Measurements from ENCODE around the gene TRIM33. TPM values are rescaled to one million over a fixed set of nuclear protein-coding genes. Genes with fewer than 3 reads are reported as not detected.

TRIM33 gene
- total and polyA plus RNA-seq, 2 donors (not counting 3 experiments of a cell fraction or from before 2014, with no cell fraction given), result 10.3 to 29.1 TPM

DNA sequence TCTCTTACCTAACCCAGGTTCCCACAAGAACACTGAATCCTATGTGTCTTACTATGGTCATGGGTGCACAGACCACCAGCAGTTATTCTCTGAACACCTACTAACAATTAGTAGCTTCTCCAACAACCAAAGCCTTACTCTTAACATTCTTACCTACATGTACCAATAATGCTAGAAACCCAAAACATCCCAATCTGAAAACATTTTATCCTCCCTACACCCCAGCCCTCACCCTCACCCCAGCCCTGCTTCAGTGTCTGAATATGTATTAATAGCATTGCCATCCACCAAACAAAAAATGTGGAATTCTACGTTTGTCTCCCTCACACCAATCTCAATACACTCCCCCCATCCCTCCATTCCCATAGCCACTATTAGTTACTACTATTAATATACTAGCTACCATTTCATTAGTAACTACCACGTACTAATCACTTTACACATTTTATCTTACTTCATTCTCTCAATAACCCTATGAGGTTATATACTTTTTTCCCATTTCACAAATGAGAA, 2.6 kb downstream of the TRIM33 start:
- Histone ChIP-seq H3K4me1 (ENCODE audit: control insufficient read depth, extremely low read depth, insufficient read depth, low read length) (peaks cover 21% of the 10 kb centered on the region), H2AFZ (ENCODE audit: low read depth, low read length) (no peak overlapping the region), H3K36me3 (ENCODE audit: control insufficient read depth in 2 of 2, extremely low read depth in 1 of 2, insufficient read depth in 2 of 2, low read length in 2 of 2) (peaks cover 0 to 3% of the 10 kb centered on the region in 2 experiments), H4K20me1 (replicated peaks; ENCODE audit: control insufficient read depth, extremely low read depth, insufficient read depth, low read length) (peaks cover 2% of the 10 kb centered on the region), H3K79me2 (ENCODE audit: control insufficient read depth, insufficient read depth, low read length) (peaks cover 72% of the 10 kb centered on the region), H3K9me3 (replicated peaks; ENCODE audit: control insufficient read depth, insufficient read depth, low read length) (no peaks in the 10 kb centered on the region), H3K4me2 (ENCODE audit: insufficient read depth, low read length) (peak overlapping the region; percentile 95), H3K27ac (ENCODE audit: insufficient read depth, low read depth, low read length) (no peak overlapping the region), H3K27me3 (ENCODE audit: control insufficient read depth in 2 of 2, insufficient read depth in 2 of 2, low read length in 2 of 2) (no peaks in the 10 kb centered on the region), H3K9me1 (replicated peaks; ENCODE audit: control insufficient read depth, extremely low read depth, insufficient read depth, low read length) (no peaks in the 10 kb centered on the region), H3K9ac (replicated peaks; ENCODE audit: extremely low read depth, insufficient read depth, low read length) (no peak overlapping the region), H3K4me3 (replicated peaks in 1 of 3; ENCODE audit: insufficient read depth in 1 of 3, low read depth in 1 of 3, low read length in 3 of 3) (no peak overlapping the region)
- no TSS peak for BruUV-seq (replicated peaks)
- CTCF ChIA-PET, result interaction anchor here (1.4 kb wide), 1 partner anchor 8 kb away, joined by 4 read pairs; no protein-coding TSS in a partner anchor
- TF ChIP-seq, protein P1, sequence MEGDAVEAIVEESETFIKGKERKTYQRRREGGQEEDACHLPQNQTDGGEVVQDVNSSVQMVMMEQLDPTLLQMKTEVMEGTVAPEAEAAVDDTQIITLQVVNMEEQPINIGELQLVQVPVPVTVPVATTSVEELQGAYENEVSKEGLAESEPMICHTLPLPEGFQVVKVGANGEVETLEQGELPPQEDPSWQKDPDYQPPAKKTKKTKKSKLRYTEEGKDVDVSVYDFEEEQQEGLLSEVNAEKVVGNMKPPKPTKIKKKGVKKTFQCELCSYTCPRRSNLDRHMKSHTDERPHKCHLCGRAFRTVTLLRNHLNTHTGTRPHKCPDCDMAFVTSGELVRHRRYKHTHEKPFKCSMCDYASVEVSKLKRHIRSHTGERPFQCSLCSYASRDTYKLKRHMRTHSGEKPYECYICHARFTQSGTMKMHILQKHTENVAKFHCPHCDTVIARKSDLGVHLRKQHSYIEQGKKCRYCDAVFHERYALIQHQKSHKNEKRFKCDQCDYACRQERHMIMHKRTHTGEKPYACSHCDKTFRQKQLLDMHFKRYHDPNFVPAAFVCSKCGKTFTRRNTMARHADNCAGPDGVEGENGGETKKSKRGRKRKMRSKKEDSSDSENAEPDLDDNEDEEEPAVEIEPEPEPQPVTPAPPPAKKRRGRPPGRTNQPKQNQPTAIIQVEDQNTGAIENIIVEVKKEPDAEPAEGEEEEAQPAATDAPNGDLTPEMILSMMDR (IDR thresholded peaks at IDR 0.05; ENCODE audit: extremely low read depth in 1 of 2, insufficient read depth in 1 of 2, low read depth in 1 of 2, low read length in 2 of 2), result no peak
- TF ChIP-seq GATA2 (IDR thresholded peaks at IDR 0.05; ENCODE audit: insufficient read depth, insufficient read length, low read depth, low read length) (no peak), JUN (IDR thresholded peaks at IDR 0.05; ENCODE audit: borderline replicate concordance, insufficient read depth, insufficient read length, low read depth) (no peak), FOS (IDR thresholded peaks at IDR 0.05; ENCODE audit: borderline replicate concordance, insufficient read depth, low read length) (no peak), EZH2 (IDR thresholded peaks at IDR 0.05; ENCODE audit: borderline replicate concordance, low read depth, low read length, severe bottlenecking) (no peak), MYC (IDR thresholded peaks at IDR 0.05; ENCODE audit: low read depth, low read length) (no peak), POLR2AphosphoS5 (IDR thresholded peaks at IDR 0.05; ENCODE audit: insufficient read depth, low read depth, low read length) (no peak), POLR2A (IDR thresholded peaks at IDR 0.05; ENCODE audit: low read depth, low read length) (no peak)
- TF ChIP-seq, protein P2, sequence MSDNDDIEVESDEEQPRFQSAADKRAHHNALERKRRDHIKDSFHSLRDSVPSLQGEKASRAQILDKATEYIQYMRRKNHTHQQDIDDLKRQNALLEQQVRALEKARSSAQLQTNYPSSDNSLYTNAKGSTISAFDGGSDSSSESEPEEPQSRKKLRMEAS (IDR thresholded peaks at IDR 0.05; ENCODE audit: insufficient read depth, insufficient read length), result no peak
- intact Hi-C loops (cut with micrococcal nuclease) (no loop called here), dilution Hi-C loops (cut with MboI; ENCODE audit: extremely low pct_ligation_motif_present, low sequenced_read_pairs) (no loop called here)
- DNase-seq (ENCODE audit: low read depth, low spot score) (no peak), FAIRE-seq (no peak)
- POLR2A ChIA-PET, result no interaction called here

Data from endothelial cell of umbilical vein (primary cell).